Astrocyte (in vitro differentiated cells and primary cell): ENCODE data around the gene SUOX.

ENCODE experiments used
- CTCF ChIP-seq: IDR thresholded peaks from 2 replicates; pipeline ENCODE4 v1.5.1; 2011; ENCODE audit warnings: low read depth, mild to moderate bottlenecking, inconsistent platforms, low read length, moderate library complexity; ENCODE audit not compliant: insufficient read depth
- EZH2 ChIP-seq: IDR thresholded peaks from 2 replicates; pipeline ENCODE4 v1.6.1; 2012; ENCODE audit warnings: mild to moderate bottlenecking, low read length, inconsistent platforms; ENCODE audit not compliant: insufficient read depth

GRCh38 chr12:55995366-55995765 lies 1.7 kb upstream of the SUOX start:
- TF ChIP-seq CTCF (no peak), EZH2 (no peak)
